Amniotic epithelial cell (primary cell): ENCODE results near the gene TMPRSS11A.

Experiments
- DNase-seq: peaks from one replicate; pipeline ENCODE4 v3.0.0-alpha.2; 2010; ENCODE audit warnings: low read depth

TMPRSS11A gene

DNA sequence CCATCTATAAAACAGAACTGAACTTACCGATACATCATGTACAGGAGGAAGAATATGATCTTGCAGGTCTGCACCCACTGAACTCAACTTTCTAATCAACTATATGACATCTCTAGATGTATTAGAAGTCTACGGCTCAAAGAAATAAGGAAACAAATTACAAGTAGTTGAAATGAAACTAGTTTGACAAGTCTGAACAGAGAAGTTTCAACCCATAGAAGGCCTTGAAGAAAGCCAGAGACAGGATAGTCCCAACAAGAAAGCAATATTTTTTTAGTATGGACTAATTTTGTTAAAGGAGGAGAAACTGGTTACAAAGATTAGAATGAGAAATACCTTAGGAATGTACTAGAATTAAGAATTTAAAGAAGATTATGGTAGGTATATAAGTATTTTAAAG lies at the start of gene TMPRSS11A:
TMPRSS11A (minus strand) TSS at position 138 of the 400 bp plus-strand sequence; CDS start at position 38, 100 bp downstream.
- no peak for DNase-seq

- peak; percentile 86 for DNase-seq
Observed at GRCh38 chr4:68011684-68012083, 48.4 kb upstream of the TMPRSS11A start.

DNA sequence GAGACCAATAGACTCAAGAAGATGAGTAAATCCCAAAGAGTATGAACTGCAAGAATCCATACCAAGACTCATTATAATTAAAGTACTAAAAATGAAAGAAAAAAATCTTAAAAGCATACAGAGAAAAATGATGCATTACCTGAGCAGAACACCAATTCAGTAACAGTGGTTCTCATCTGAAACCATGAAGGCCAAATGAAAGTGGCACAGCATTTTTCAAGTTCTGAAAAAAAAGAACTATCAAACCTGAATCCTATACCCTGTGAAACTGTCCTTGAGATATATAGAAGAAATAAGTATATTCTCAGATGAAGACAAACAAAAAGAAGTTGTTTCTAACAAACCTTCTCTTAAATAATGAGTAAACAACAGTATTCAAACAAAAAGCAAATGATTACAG lies 39.6 kb upstream of the TMPRSS11A start:
- DNase-seq = no peak

- no peak for DNase-seq
Observed at GRCh38 chr4:67996127-67996526, 32.8 kb upstream of the TMPRSS11A start.

GRCh38 chr4:67988991-67989390 lies 25.7 kb upstream of the TMPRSS11A start:
- DNase-seq = peak; percentile 66

DNA sequence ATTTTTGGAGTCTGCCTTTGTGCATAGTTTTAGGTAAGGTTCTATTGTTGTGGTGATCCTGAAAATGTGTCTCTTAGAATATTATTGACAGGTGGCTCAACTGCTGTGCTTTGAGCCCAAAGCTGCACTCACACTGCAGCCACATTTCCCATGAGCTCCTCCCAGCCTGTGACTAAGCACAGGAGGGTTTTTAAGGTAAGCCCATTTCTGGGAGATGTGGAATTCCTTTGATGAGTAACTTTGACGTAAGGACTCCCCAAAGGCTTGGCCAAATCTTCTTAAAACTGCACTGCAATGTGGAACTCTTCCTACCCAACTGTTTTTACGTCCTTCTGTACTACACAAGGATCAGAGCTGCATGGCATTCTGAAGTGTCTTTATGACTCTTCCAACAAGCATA lies 20.0 kb upstream of the TMPRSS11A start:
- no peak for DNase-seq

GRCh38 chr4:67980512-67980911 lies 17.2 kb upstream of the TMPRSS11A start:
- DNase-seq = no peak

- no peak for DNase-seq
Observed at GRCh38 chr4:67973608-67974007, 10.3 kb upstream of the TMPRSS11A start.

GRCh38 chr4:67954890-67955289 lies 8.4 kb downstream of the TMPRSS11A start:
- DNase-seq = no peak

DNA sequence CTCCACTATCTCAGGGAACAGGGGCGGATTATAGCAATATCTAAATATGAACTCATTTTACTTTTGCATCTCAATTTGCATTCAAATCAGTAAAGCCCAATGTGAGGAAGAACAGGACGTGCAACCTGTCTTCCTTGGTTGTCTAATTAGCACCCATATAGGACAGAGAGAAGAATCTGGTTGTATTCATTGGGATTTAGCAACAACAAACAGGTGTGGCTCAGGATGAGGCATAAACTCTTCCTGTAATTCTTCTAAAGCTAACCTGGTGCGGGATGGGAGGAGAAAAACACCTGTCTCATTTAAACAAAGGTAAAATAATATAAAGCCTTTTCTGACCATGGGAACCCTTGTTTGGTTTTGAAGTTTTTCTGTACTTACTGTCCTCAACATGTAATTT lies 22.2 kb downstream of the TMPRSS11A start:
- no peak for DNase-seq

DNA sequence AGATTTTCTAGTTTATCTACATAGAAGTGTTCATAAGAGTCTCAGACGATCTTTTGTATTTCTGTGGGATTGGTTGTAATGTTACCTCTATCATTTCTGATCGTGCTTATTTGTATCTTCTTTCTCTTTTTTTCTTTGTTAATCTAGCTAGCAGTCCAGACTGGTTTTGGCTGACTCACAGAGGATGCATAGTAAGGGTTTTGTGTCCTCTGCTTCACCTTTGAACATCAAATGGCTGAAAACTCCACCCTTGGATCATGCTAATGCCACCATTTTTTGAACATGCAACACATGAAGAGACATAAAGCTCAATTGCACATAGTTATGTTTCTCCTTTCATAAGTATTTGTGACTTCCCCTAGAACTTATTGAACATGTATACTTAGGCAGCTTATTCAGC lies 22.8 kb downstream of the TMPRSS11A start:
- DNase-seq = no peak

DNA sequence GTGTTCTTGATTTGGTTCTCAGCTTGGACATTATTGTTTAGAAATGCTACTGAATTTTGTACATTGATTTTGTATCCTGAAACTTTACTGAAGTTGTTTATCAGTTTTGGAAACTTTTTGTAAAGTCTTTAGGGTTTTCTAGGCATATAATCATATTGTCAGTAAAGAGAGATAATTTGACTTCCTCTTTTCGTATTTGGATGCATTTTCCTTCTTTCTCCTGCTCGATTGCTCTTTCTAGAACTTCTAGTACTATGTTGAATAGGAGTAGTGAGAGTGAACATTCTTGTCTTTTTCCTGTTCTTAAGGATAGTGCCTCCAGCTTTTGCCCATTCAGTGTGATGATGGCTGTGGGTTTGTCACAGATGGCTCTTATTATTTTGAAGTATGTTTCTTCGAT lies 24.1 kb downstream of the TMPRSS11A start:
- no peak for DNase-seq

DNA sequence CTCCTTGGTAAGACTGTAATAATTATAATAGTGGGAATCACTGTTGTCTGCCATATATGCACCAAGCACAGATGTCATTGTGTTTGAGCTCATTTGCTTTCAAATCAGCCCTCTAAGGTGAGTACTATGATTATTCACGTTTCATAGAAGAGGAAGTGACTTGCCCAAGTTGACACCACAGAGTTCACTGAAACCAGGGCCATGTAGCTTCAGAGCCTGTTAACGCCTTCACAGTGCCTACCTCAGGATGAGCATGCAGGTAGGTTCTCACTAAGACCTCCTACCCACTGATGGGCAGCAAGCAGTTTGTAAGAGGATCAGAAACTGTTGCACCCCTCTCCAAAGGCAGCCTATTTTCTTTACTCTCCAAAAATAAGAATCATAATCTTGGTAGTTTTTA lies 27.4 kb downstream of the TMPRSS11A start:
- no peak for DNase-seq

DNA sequence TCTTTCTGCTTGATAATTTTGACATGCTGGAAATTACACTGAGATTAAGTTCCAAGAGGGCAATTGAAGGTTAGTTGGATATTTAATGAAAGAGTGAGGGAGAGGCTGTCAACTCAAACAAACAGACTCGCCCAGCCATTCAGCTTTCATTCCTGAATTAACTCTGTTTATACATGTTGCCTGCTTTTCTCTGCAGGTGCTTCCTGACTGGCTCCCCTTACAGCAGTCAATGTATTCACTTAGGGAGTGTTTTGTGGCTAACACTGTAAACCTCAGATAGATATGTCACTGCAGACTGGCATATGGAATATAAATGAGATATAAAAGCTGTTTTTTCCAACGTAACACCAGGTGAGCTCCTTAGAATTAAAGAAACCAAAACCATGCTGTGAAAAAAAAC lies 28.7 kb downstream of the TMPRSS11A start:
- no peak for DNase-seq

GRCh38 chr4:67933755-67934154 lies 29.5 kb downstream of the TMPRSS11A start:
- peak; percentile 39 for DNase-seq

GRCh38 chr4:67933038-67933437 lies 30.3 kb downstream of the TMPRSS11A start:
- peak; percentile 45 for DNase-seq

GRCh38 chr4:67931256-67931655 lies 32.0 kb downstream of the TMPRSS11A start:
- DNase-seq = no peak

- peak; percentile 60 for DNase-seq
Observed at GRCh38 chr4:67929426-67929825, 33.9 kb downstream of the TMPRSS11A start.

- peak; percentile 21 for DNase-seq
Observed at GRCh38 chr4:67928546-67928945, 34.7 kb downstream of the TMPRSS11A start.

DNA sequence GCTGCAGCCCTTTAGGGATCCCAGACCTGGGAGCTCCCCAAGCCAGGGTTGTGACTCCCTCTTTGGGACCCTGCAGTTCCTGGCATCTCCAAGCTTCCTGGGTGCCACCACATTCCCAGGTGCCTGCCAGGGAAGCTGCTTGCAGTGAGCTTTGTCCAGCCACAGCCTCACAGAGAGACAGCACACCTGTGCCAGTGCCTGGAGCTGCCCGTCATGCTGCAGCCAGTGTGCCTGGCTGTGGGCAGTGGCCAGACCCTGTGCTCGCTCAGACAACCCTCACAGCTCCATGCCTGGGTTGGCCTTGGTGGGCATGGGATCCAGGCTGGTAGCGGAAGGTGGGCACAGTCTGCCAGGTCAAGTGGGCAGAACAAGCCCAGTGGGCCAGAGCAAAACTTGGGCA lies 36.0 kb downstream of the TMPRSS11A start:
- no peak for DNase-seq

DNA sequence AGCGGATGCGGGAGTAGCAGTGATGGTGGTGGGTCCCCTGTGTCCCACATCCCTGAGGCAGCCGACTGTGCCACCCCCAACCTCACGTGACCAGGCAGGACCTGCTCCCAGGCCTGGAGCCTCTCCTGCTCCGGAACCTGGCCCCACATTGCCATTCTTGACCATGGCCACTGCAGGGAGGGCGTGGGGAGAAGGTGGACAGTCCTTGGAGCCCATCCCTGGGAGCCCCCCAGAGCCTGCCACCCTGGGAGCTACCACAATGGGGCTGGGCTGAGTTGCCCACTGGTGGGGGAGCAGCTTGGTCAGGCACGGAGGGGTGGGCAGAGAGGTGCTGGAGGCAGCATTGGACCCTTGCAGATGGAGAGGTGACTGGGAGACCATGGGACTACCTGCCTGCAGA lies 36.8 kb downstream of the TMPRSS11A start:
- no peak for DNase-seq

GRCh38 chr4:67922697-67923096 lies 40.6 kb downstream of the TMPRSS11A start:
- no peak for DNase-seq

DNA sequence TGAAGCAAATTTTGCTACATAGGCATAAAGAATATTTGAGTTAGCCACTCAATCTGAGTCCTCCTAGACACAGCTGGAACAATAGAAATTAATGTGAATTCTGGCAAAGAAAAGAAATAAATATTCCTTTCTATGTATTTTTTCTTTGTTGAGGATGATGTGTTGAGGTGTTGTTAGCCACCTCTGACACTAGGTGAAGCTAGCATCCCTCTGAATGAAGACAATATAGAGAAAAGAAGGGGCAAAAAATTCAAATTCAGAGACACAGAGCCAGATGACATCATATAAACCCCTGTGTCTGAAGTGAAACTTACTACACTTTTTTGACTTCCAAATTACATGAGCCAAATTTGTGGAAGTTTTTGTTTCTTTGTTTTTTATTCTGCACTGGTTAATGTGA lies 44.9 kb downstream of the TMPRSS11A start:
- no peak for DNase-seq

DNA sequence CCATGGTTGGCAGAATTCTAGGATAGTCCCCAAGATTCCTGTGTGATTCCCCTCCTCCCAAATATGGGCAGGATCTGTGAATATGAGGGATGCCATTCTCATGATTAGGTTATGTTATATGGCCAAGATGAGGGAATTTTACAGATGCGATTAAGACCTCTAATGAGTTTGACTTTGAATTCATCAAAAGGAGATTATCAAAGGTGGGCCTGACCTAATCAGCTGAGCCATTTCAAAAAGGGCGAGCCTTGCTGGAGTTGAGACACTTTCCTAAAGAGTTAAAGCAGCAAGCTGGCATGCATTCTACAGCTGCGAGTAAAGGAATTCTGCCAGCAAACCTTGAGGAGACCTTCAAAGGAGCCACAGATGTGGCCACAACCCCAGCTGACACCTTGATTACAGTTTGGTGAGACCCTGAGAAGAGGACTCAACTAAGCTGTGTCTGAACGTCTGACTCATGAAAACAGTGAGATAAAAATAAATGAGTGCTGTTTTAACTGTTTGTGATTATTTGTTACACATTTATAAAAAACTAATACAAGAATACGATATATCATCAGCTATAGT lies 47.8 kb downstream of the TMPRSS11A start:
- DNase-seq = no peak

- DNase-seq = no peak
Observed at GRCh38 chr4:67912080-67912479, 51.2 kb downstream of the TMPRSS11A start.
